ENCODE measurements around the gene COLEC11.

- no peak for TF ChIP-seq CTCF (IDR thresholded peaks at IDR 0.05 in 8 of 11, conservative IDR thresholded peaks at IDR 0.05 in 3 of 11)
- TF ChIP-seq POLR2A (IDR thresholded peaks at IDR 0.05) = no peak
- TF ChIP-seq POLR2AphosphoS5 (IDR thresholded peaks at IDR 0.05) = no peak
Measured at GRCh38 chr2:3613524-3613905, 18.6 kb downstream of the COLEC11 start.

All from spleen (tissue), 7 donors.